ENCODE data around the gene TRIM41.
A peak's percentile ranks its signal among the peaks of the same experiment; 100 is the strongest.

Gene TRIM41

GRCh38 chr5:181187500-181188213 lies 35.4 kb upstream of the TRIM41 start:
- peak overlapping the region; percentile 83 for H3K4me2 ChIP-seq (ENCODE audit: low read length)
- peak; percentile 24; the same call in 1 of the 2 replicates for TF ChIP-seq CTCF (IDR thresholded peaks at IDR 0.05; ENCODE audit: low read length)
- TF ChIP-seq EZH2 (IDR thresholded peaks at IDR 0.05; ENCODE audit: borderline replicate concordance, low read length) = no peak
- no peaks in the 10 kb centered on the region for H3K27me3 ChIP-seq (ENCODE audit: insufficient read depth, low read length)
- no peaks in the 10 kb centered on the region for H3K9me3 ChIP-seq (ENCODE audit: low read length)
- no peak overlapping the region for H2AFZ ChIP-seq (ENCODE audit: low read length)
- peak overlapping the region; percentile 51 for H3K9ac ChIP-seq (ENCODE audit: low read length)
- H3K9me2 ChIP-seq (ENCODE audit: low read depth, low read length) = no peaks in the 10 kb centered on the region
- H3K27ac ChIP-seq (ENCODE audit: low read depth, low read length, poor library complexity, severe bottlenecking) = peak overlapping the region; percentile 84
- peaks cover 36% of the 10 kb centered on the region for H3K4me1 ChIP-seq (ENCODE audit: insufficient read depth, low read length, severe bottlenecking)
- no peaks in the 10 kb centered on the region for H3K79me2 ChIP-seq (ENCODE audit: insufficient read depth, low read length)
- no peaks in the 10 kb centered on the region for H4K20me1 ChIP-seq (ENCODE audit: insufficient read depth, low read length)
- peak overlapping the region; percentile 79 for H3K4me3 ChIP-seq (ENCODE audit: low read depth, low read length, poor library complexity, severe bottlenecking)
- H3K36me3 ChIP-seq (ENCODE audit: insufficient read depth, low read length) = no peaks in the 10 kb centered on the region
- peaks cover 12% of the 10 kb centered on the region for H3F3A ChIP-seq (ENCODE audit: insufficient read depth, low read length)

GRCh38 chr5:181188700-181189362 lies 34.2 kb upstream of the TRIM41 start:
- Histone ChIP-seq H3K4me2 (ENCODE audit: low read length) (peak overlapping the region; percentile 83), H2AFZ (ENCODE audit: low read length) (no peak overlapping the region), H3F3A (ENCODE audit: insufficient read depth, low read length) (peaks cover 10% of the 10 kb centered on the region; the same call in 1 of the 2 replicates), H3K9ac (ENCODE audit: low read length) (peak overlapping the region; percentile 81), H3K27me3 (ENCODE audit: insufficient read depth, low read length) (no peaks in the 10 kb centered on the region), H3K27ac (ENCODE audit: low read depth, low read length, poor library complexity, severe bottlenecking) (peak overlapping the region; percentile 84), H3K36me3 (ENCODE audit: insufficient read depth, low read length) (no peaks in the 10 kb centered on the region), H3K79me2 (ENCODE audit: insufficient read depth, low read length) (no peaks in the 10 kb centered on the region), H4K20me1 (ENCODE audit: insufficient read depth, low read length) (no peaks in the 10 kb centered on the region), H3K4me3 (ENCODE audit: low read depth, low read length, poor library complexity, severe bottlenecking) (peak overlapping the region; percentile 79), H3K4me1 (ENCODE audit: insufficient read depth, low read length, severe bottlenecking) (peaks cover 34% of the 10 kb centered on the region), H3K9me2 (ENCODE audit: low read depth, low read length) (no peaks in the 10 kb centered on the region), H3K9me3 (ENCODE audit: low read length) (no peaks in the 10 kb centered on the region)
- TF ChIP-seq CTCF (IDR thresholded peaks at IDR 0.05; ENCODE audit: low read length) = no peak; the same call in 1 of the 2 replicates
- TF ChIP-seq EZH2 (IDR thresholded peaks at IDR 0.05; ENCODE audit: borderline replicate concordance, low read length) = no peak

- Histone ChIP-seq H3K27ac (ENCODE audit: low read depth, low read length, poor library complexity, severe bottlenecking) (peak overlapping the region; percentile 84), H3K27me3 (ENCODE audit: insufficient read depth, low read length) (no peaks in the 10 kb centered on the region), H3K9ac (ENCODE audit: low read length) (peak overlapping the region; percentile 81), H4K20me1 (ENCODE audit: insufficient read depth, low read length) (no peaks in the 10 kb centered on the region), H3K4me2 (ENCODE audit: low read length) (peak overlapping the region; percentile 83), H3K36me3 (ENCODE audit: insufficient read depth, low read length) (no peaks in the 10 kb centered on the region), H3K79me2 (ENCODE audit: insufficient read depth, low read length) (no peaks in the 10 kb centered on the region), H3K4me1 (ENCODE audit: insufficient read depth, low read length, severe bottlenecking) (peaks cover 28% of the 10 kb centered on the region), H3K4me3 (ENCODE audit: low read depth, low read length, poor library complexity, severe bottlenecking) (peak overlapping the region; percentile 79), H3K9me2 (ENCODE audit: low read depth, low read length) (no peaks in the 10 kb centered on the region), H3K9me3 (ENCODE audit: low read length) (no peaks in the 10 kb centered on the region), H3F3A (ENCODE audit: insufficient read depth, low read length) (peaks cover 10% of the 10 kb centered on the region; the same call in 1 of the 2 replicates), H2AFZ (ENCODE audit: low read length) (no peak overlapping the region)
- TF ChIP-seq CTCF (IDR thresholded peaks at IDR 0.05; ENCODE audit: low read length) (no peak), EZH2 (IDR thresholded peaks at IDR 0.05; ENCODE audit: borderline replicate concordance, low read length) (no peak)
These were observed 33.6 kb upstream of the TRIM41 start for GRCh38 chr5:181189363-181189961.

Measured in OCI-LY1 (cell line).